H1 (cell line): ENCODE data around the gene LYPD1. TPM values are rescaled to one million over a fixed set of nuclear protein-coding genes. Genes with fewer than 3 reads are reported as not detected.

Source experiments
- CBX5 ChIP-seq: fragments of 300-800, 300-1000 bp; sonication (generic); IDR thresholded peaks from 2 replicates; pipeline ENCODE4 v1.7.1; 2016; ENCODE audit warnings: antibody characterized with exemption, low read length, low read depth
- CBX8 ChIP-seq: fragments of 300-800, 300-1000 bp; sonication (generic); IDR thresholded peaks from 2 replicates; pipeline ENCODE4 v1.7.1; 2016; ENCODE audit warnings: low read depth, low read length, borderline replicate concordance
- CEBPB ChIP-seq: IDR thresholded peaks from 2 replicates; pipeline ENCODE4 v1.6.1; 2012; ENCODE audit warnings: low read depth, low read length
- POU5F1 ChIP-seq: IDR thresholded peaks from 2 replicates; pipeline ENCODE4 v1.6.1; 2011; ENCODE audit warnings: low read depth, mild to moderate bottlenecking, low read length, moderate library complexity
- SP1 ChIP-seq: IDR thresholded peaks from 2 replicates; pipeline ENCODE4 v1.6.1; 2011; ENCODE audit warnings: low read depth, low read length
- TAF7 ChIP-seq: optimal IDR thresholded peaks from 2 replicates; pipeline ENCODE3; 2011; ENCODE audit warnings: low read depth, mild to moderate bottlenecking, inconsistent platforms, low read length, moderate library complexity, borderline replicate concordance
- TEAD4 ChIP-seq: IDR thresholded peaks from 2 replicates; pipeline ENCODE4 v1.6.1; 2012; ENCODE audit warnings: low read depth, low read length, inconsistent platforms, mixed read lengths
- polyA plus RNA-seq, 7 experiments: library from polyadenylated mRNA; depleted of rRNA in 3 of 7; stranded (reverse) in 5 of 7; unstranded in 2 of 7; fragments of >200 nt in 5 of 7; fragments of 200-250 nt in 2 of 7; gene quantifications; 1 replicate in 5 of 7; 2 replicates in 1 of 7; 4 replicates in 1 of 7; pipeline versions ENCODE4 v1.2.1 to v1.2.3, GENCODE V29; 2011 to 2013; ENCODE audit warnings: missing spikeins in 2 of 7, mixed read lengths in 2 of 7
- total RNA-seq: library from RNA; stranded (reverse); fragmentation: NEBNext Ultra II Directional; extraction: Animal tissue kit (Norgen Biotek cat#: 25700); gene quantifications from 2 replicates; pipeline ENCODE4 v1.2.1, GENCODE V29; 2021
- TF ChIP-seq, protein P1 (sequence below), 3 experiments: IDR thresholded peaks; 1 replicate in 2 of 3; 2 replicates in 1 of 3; pipeline versions ENCODE4 v1.5.1 to v1.6.1; 2011; ENCODE audit warnings: low read length in 3 of 3, mild to moderate bottlenecking in 3 of 3, inconsistent platforms in 2 of 3, low read depth in 1 of 3, moderate library complexity in 1 of 3; ENCODE audit not compliant: insufficient read depth in 1 of 3; ENCODE audit errors: control extremely low read depth in 1 of 3

LYPD1 gene
- total and polyA plus RNA-seq, 2 of the 8 experiments (the other 6 are each of a cell fraction or from before 2014, with no cell fraction given) = 1.9 to 2.7 TPM

GRCh38 chr2:132678483-132678882 is 8.5 kb upstream of the LYPD1 start (continued):
- TF ChIP-seq, protein P1, sequence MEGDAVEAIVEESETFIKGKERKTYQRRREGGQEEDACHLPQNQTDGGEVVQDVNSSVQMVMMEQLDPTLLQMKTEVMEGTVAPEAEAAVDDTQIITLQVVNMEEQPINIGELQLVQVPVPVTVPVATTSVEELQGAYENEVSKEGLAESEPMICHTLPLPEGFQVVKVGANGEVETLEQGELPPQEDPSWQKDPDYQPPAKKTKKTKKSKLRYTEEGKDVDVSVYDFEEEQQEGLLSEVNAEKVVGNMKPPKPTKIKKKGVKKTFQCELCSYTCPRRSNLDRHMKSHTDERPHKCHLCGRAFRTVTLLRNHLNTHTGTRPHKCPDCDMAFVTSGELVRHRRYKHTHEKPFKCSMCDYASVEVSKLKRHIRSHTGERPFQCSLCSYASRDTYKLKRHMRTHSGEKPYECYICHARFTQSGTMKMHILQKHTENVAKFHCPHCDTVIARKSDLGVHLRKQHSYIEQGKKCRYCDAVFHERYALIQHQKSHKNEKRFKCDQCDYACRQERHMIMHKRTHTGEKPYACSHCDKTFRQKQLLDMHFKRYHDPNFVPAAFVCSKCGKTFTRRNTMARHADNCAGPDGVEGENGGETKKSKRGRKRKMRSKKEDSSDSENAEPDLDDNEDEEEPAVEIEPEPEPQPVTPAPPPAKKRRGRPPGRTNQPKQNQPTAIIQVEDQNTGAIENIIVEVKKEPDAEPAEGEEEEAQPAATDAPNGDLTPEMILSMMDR (IDR thresholded peaks at IDR 0.05; ENCODE audit: control extremely low read depth in 1 of 3, insufficient read depth in 1 of 3, low read depth in 1 of 3, low read length in 3 of 3) = no peak
- TF ChIP-seq CEBPB (no peak), TAF7 (no peak), POU5F1 (no peak), CBX5 (no peak), CBX8 (no peak), SP1 (no peak), TEAD4 (no peak)
- TF ChIP-seq, all 59 proteins: peak for 0
